Measurements from ENCODE around the gene PTPRG.

PTPRG gene

GRCh38 chr3:61788623-61789507 is 227.5 kb downstream of the PTPRG start:
- Histone ChIP-seq H3K4me2 (ENCODE audit: low read depth, low read length, poor library complexity, severe bottlenecking) (no peak overlapping the region), H3K36me3 (ENCODE audit: insufficient read depth, low read length) (no peaks in the 10 kb centered on the region), H3K79me2 (ENCODE audit: insufficient read depth, low read length) (no peaks in the 10 kb centered on the region), H3K9me2 (replicated peaks; ENCODE audit: low read depth, low read length) (no peaks in the 10 kb centered on the region), H3K27me3 (ENCODE audit: insufficient read depth, low read length, poor library complexity, severe bottlenecking) (no peaks in the 10 kb centered on the region), H3K9me3 (ENCODE audit: insufficient read depth, low read depth, low read length) (no peaks in the 10 kb centered on the region), H4K20me1 (ENCODE audit: insufficient read depth, low read length, poor library complexity, severe bottlenecking) (no peaks in the 10 kb centered on the region), H3K9ac (ENCODE audit: low read depth, low read length, poor library complexity, severe bottlenecking) (no peak overlapping the region), H2AFZ (ENCODE audit: low read length) (no peak overlapping the region), H3F3A (ENCODE audit: low read depth) (no peaks in the 10 kb centered on the region), H3K4me1 (ENCODE audit: insufficient read depth, low read length, poor library complexity, severe bottlenecking) (no peaks in the 10 kb centered on the region), H3K4me3 (ENCODE audit: low read length, poor library complexity, severe bottlenecking) (no peak overlapping the region)
- no peak for TF ChIP-seq CTCF (conservative IDR thresholded peaks at IDR 0.05; ENCODE audit: low read length)
- TF ChIP-seq EZH2phosphoT487 (IDR thresholded peaks at IDR 0.05; ENCODE audit: borderline replicate concordance), result no peak

DNA sequence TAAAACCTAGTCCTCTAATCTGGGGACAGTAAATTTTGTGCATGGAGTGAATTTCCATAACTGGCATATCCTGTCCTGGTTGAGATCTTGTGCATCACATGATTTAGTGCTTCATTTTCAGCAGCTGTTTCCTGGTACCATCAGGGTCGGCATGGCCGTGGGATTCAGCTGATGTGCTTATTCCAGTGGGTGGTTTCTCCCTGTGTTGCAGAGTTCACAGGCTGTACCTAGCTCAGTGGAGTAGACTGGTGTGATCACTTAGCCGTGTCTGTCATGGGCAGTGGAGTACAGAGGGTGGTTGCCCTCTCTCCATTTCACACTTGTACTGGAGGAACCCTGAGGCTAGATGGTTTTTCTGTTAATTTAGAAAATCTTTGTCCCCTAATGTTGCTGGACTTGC is 228.5 kb downstream of the PTPRG start:
- H3K27me3 ChIP-seq (ENCODE audit: insufficient read depth, low read length, poor library complexity, severe bottlenecking), result no peaks in the 10 kb centered on the region
- H3K79me2 ChIP-seq (ENCODE audit: insufficient read depth, low read length), result no peaks in the 10 kb centered on the region
- no peak overlapping the region for H3K9ac ChIP-seq (ENCODE audit: low read depth, low read length, poor library complexity, severe bottlenecking)
- no peaks in the 10 kb centered on the region for H3K9me3 ChIP-seq (ENCODE audit: insufficient read depth, low read depth, low read length)
- no peaks in the 10 kb centered on the region for H4K20me1 ChIP-seq (ENCODE audit: insufficient read depth, low read length, poor library complexity, severe bottlenecking)
- TF ChIP-seq CTCF (conservative IDR thresholded peaks at IDR 0.05; ENCODE audit: low read length) (no peak), EZH2phosphoT487 (IDR thresholded peaks at IDR 0.05; ENCODE audit: borderline replicate concordance) (no peak)
- no peak overlapping the region for H2AFZ ChIP-seq (ENCODE audit: low read length)
- no peaks in the 10 kb centered on the region for H3K9me2 ChIP-seq (replicated peaks; ENCODE audit: low read depth, low read length)
- no peaks in the 10 kb centered on the region for H3F3A ChIP-seq (ENCODE audit: low read depth)
- H3K4me1 ChIP-seq (ENCODE audit: insufficient read depth, low read length, poor library complexity, severe bottlenecking), result no peaks in the 10 kb centered on the region
- no peak overlapping the region for H3K4me3 ChIP-seq (ENCODE audit: low read length, poor library complexity, severe bottlenecking)
- no peak overlapping the region for H3K4me2 ChIP-seq (ENCODE audit: low read depth, low read length, poor library complexity, severe bottlenecking)
- H3K36me3 ChIP-seq (ENCODE audit: insufficient read depth, low read length), result no peaks in the 10 kb centered on the region

DNA sequence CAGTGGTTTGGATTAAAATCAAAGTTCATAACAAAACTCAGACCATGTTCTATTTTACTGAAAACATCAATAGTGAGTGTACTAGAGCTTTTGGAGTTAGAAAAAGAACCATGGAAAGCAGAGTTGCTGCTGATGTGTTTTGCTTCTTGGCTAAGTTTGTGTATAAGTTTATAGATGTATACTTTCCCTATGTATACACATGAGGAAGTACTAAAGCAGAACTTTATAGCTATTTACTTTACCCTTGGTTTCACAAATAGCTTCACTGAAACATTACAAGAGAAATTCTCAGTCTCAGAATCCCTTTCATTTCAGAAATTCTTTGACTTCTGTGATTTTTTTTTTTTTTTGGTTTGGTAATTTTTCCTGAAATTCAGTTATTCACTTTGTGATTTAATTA is 229.0 kb downstream of the PTPRG start:
- no peaks in the 10 kb centered on the region for H3K79me2 ChIP-seq (ENCODE audit: insufficient read depth, low read length)
- no peaks in the 10 kb centered on the region for H3F3A ChIP-seq (ENCODE audit: low read depth)
- no peaks in the 10 kb centered on the region for H3K4me1 ChIP-seq (ENCODE audit: insufficient read depth, low read length, poor library complexity, severe bottlenecking)
- no peaks in the 10 kb centered on the region for H3K27me3 ChIP-seq (ENCODE audit: insufficient read depth, low read length, poor library complexity, severe bottlenecking)
- no peaks in the 10 kb centered on the region for H3K9me2 ChIP-seq (replicated peaks; ENCODE audit: low read depth, low read length)
- H3K36me3 ChIP-seq (ENCODE audit: insufficient read depth, low read length), result no peaks in the 10 kb centered on the region
- no peak overlapping the region for H3K4me3 ChIP-seq (ENCODE audit: low read length, poor library complexity, severe bottlenecking)
- no peaks in the 10 kb centered on the region for H3K9me3 ChIP-seq (ENCODE audit: insufficient read depth, low read depth, low read length)
- no peak overlapping the region for H2AFZ ChIP-seq (ENCODE audit: low read length)
- TF ChIP-seq EZH2phosphoT487 (IDR thresholded peaks at IDR 0.05; ENCODE audit: borderline replicate concordance), result no peak
- no peak for TF ChIP-seq CTCF (conservative IDR thresholded peaks at IDR 0.05; ENCODE audit: low read length)
- H3K9ac ChIP-seq (ENCODE audit: low read depth, low read length, poor library complexity, severe bottlenecking), result no peak overlapping the region
- H3K4me2 ChIP-seq (ENCODE audit: low read depth, low read length, poor library complexity, severe bottlenecking), result no peak overlapping the region
- H4K20me1 ChIP-seq (ENCODE audit: insufficient read depth, low read length, poor library complexity, severe bottlenecking), result no peaks in the 10 kb centered on the region

All from Loucy (cell line).